Common myeloid progenitor, CD34-positive (primary cell): ENCODE measurements around the gene HDAC9.

Experiments
- CTCF ChIA-PET: fragments of 350-600 bp; sonication (Branson Sonifier 250); formaldehyde crosslinking; loops from one replicate; lab custom pipeline; 2021; ENCODE audit warnings: antibody characterized with exemption; lab: Charles Lee
- POLR2A ChIA-PET: fragments of 350-600 bp; sonication (Branson Sonifier 250); formaldehyde crosslinking; loops from one replicate; lab custom pipeline; 2021; ENCODE audit warnings: antibody characterized with exemption; lab: Charles Lee
- DNase-seq, 3 donors: peaks; one replicate each; pipeline versions ENCODE4 v3.0.0 to v3.0.0-alpha.2; 2013
- H3K27ac ChIP-seq, 2 experiments: 1 replicate in 1 of 2; 2 replicates in 1 of 2; pipeline ENCODE4 v1.7.0; 2013; ENCODE audit warnings: inconsistent platforms in 2 of 2, low read length in 2 of 2, mild to moderate bottlenecking in 2 of 2, low read depth in 1 of 2, moderate library complexity in 1 of 2; ENCODE audit not compliant: severe bottlenecking in 2 of 2, insufficient read depth in 1 of 2, poor library complexity in 1 of 2
- H3K27me3 ChIP-seq, 5 experiments: replicated peaks in 2 of 5; 1 replicate in 3 of 5; 2 replicates in 2 of 5; pipeline versions ENCODE4 v1.6.1 to v1.7.0; 2013; ENCODE audit warnings: low read length in 4 of 5, mild to moderate bottlenecking in 2 of 5, moderate library complexity in 2 of 5, inconsistent platforms in 1 of 5; ENCODE audit not compliant: insufficient read depth in 5 of 5, control insufficient read depth in 4 of 5
- H3K36me3 ChIP-seq, 4 experiments: 1 replicate in 2 of 4; 2 replicates in 2 of 4; pipeline versions ENCODE4 v1.6.1 to v1.7.0; 2013; ENCODE audit warnings: low read length in 3 of 4, control low read depth in 1 of 4, mild to moderate bottlenecking in 1 of 4; ENCODE audit not compliant: control insufficient read depth in 4 of 4, insufficient read depth in 4 of 4
- H3K4me1 ChIP-seq, 4 experiments: 1 replicate in 3 of 4; 2 replicates in 1 of 4; pipeline versions ENCODE4 v1.6.1 to v1.7.1; 2013; ENCODE audit warnings: low read length in 3 of 4, mild to moderate bottlenecking in 3 of 4, control low read depth in 1 of 4, inconsistent platforms in 1 of 4, moderate library complexity in 1 of 4; ENCODE audit not compliant: control insufficient read depth in 4 of 4, insufficient read depth in 4 of 4; ENCODE audit errors: control extremely low read depth in 1 of 4
- H3K4me3 ChIP-seq, 7 experiments: 1 replicate in 4 of 7; 2 replicates in 3 of 7; pipeline versions ENCODE4 v1.5.1 to v1.7.0; 2013; ENCODE audit warnings: mild to moderate bottlenecking in 7 of 7, low read length in 6 of 7, moderate library complexity in 6 of 7, inconsistent platforms in 2 of 7, low read depth in 2 of 7, control low read depth in 1 of 7; ENCODE audit not compliant: insufficient read depth in 4 of 7, control insufficient read depth in 1 of 7; ENCODE audit errors: extremely low read depth in 1 of 7
- H3K9me3 ChIP-seq, 5 experiments: 1 replicate in 4 of 5; 2 replicates in 1 of 5; pipeline versions ENCODE4 v1.6.1 to v1.7.1; 2013; ENCODE audit warnings: low read length in 4 of 5, mild to moderate bottlenecking in 2 of 5, inconsistent platforms in 1 of 5, low read depth in 1 of 5, moderate library complexity in 1 of 5; ENCODE audit not compliant: control insufficient read depth in 4 of 5, insufficient read depth in 2 of 5; ENCODE audit errors: control extremely low read depth in 1 of 5
- WGBS: methylation state at CpG from one replicate; pipeline ENCODE4 v1.1.5; 2013; ENCODE audit not compliant: insufficient coverage; 5-methylcytosine and 5-hydroxymethylcytosine counted together

Gene HDAC9

GRCh38 chr7:18844735-18845134 is 349.2 kb downstream of the HDAC9 start:
- POLR2A ChIA-PET: no interaction called here

GRCh38 chr7:18845700-18846099 is 350.2 kb downstream of the HDAC9 start:
- no peaks in the 10 kb centered on the region for H3K36me3 ChIP-seq
- H3K9me3 ChIP-seq: no peaks in the 10 kb centered on the region
- no peak overlapping the region for H3K4me3 ChIP-seq
- POLR2A ChIA-PET: no interaction called here
- no peaks in the 10 kb centered on the region for H3K27me3 ChIP-seq
- H3K27ac ChIP-seq: no peak overlapping the region
- no peak for DNase-seq
- CTCF ChIA-PET: no interaction called here
- H3K4me1 ChIP-seq: no peaks in the 10 kb centered on the region
- WGBS: 95% methylated on average over 3 of the region's 6 CpGs

More at GRCh38 chr7:18844735-18845134, 349.2 kb downstream of the HDAC9 start:
- Histone ChIP-seq H3K4me1 (no peaks in the 10 kb centered on the region), H3K36me3 (no peaks in the 10 kb centered on the region), H3K27ac (no peak overlapping the region), H3K9me3 (no peaks in the 10 kb centered on the region), H3K27me3 (no peaks in the 10 kb centered on the region), H3K4me3 (no peak overlapping the region)
- CTCF ChIA-PET: no interaction called here
- DNase-seq: no peak
- WGBS: 100% methylated on average over 3 of the region's 5 CpGs

GRCh38 chr7:18846765-18847215 is 351.2 kb downstream of the HDAC9 start:
- 68% methylated on average over 2 of the region's 4 CpGs for WGBS
- H3K27ac ChIP-seq: no peak overlapping the region

GRCh38 chr7:18849130-18849529 is 353.6 kb downstream of the HDAC9 start:
- Histone ChIP-seq H3K27me3 (no peaks in the 10 kb centered on the region), H3K27ac (no peak overlapping the region), H3K9me3 (no peaks in the 10 kb centered on the region), H3K36me3 (no peaks in the 10 kb centered on the region), H3K4me1 (no peaks in the 10 kb centered on the region), H3K4me3 (no peak overlapping the region)
- DNase-seq: no peak
- ChIA-PET POLR2A (no interaction called here), CTCF (no interaction called here)
- WGBS: no CpG with 5 or more reads among the region's 1 CpG

More at GRCh38 chr7:18846765-18847215, 351.2 kb downstream of the HDAC9 start:
- Histone ChIP-seq H3K4me3 (no peak overlapping the region), H3K36me3 (no peaks in the 10 kb centered on the region), H3K9me3 (no peaks in the 10 kb centered on the region), H3K27me3 (no peaks in the 10 kb centered on the region), H3K4me1 (no peaks in the 10 kb centered on the region)
- no peak for DNase-seq
- ChIA-PET CTCF (no interaction called here), POLR2A (no interaction called here)

- no peaks in the 10 kb centered on the region for H3K27me3 ChIP-seq
- H3K36me3 ChIP-seq: no peaks in the 10 kb centered on the region
- 100% methylated on average over 2 of the region's 4 CpGs for WGBS
- ChIA-PET POLR2A (no interaction called here), CTCF (interaction anchor here (0.6 kb wide), 1 partner anchor 498 kb away, joined by 3 read pairs; no protein-coding TSS in a partner anchor)
- H3K27ac ChIP-seq: no peak overlapping the region
- no peaks in the 10 kb centered on the region for H3K9me3 ChIP-seq
- H3K4me1 ChIP-seq: no peaks in the 10 kb centered on the region
- no peak overlapping the region for H3K4me3 ChIP-seq
- DNase-seq: no peak
Observed at GRCh38 chr7:18855796-18856195, 360.2 kb downstream of the HDAC9 start.

- Histone ChIP-seq H3K27ac (no peak overlapping the region), H3K9me3 (no peaks in the 10 kb centered on the region), H3K36me3 (no peaks in the 10 kb centered on the region), H3K27me3 (no peaks in the 10 kb centered on the region), H3K4me3 (no peak overlapping the region), H3K4me1 (no peaks in the 10 kb centered on the region)
- ChIA-PET CTCF (no interaction called here), POLR2A (no interaction called here)
- no peak for DNase-seq
- 100% methylated on average over 1 of the region's 3 CpGs for WGBS
Observed at GRCh38 chr7:18858232-18858631, 362.7 kb downstream of the HDAC9 start.

GRCh38 chr7:18859318-18859717 is 363.8 kb downstream of the HDAC9 start:
- no CpG with 5 or more reads among the region's 1 CpG for WGBS
- CTCF ChIA-PET: interaction anchor here (0.7 kb wide), 2 partner anchors 43 to 157 kb away, joined by 3 to 5 read pairs; no protein-coding TSS in a partner anchor

More at GRCh38 chr7:18859318-18859717, 363.8 kb downstream of the HDAC9 start:
- Histone ChIP-seq H3K27me3 (no peaks in the 10 kb centered on the region), H3K27ac (no peak overlapping the region), H3K9me3 (no peaks in the 10 kb centered on the region), H3K4me3 (no peak overlapping the region), H3K36me3 (no peaks in the 10 kb centered on the region), H3K4me1 (no peaks in the 10 kb centered on the region)
- POLR2A ChIA-PET: no interaction called here
- DNase-seq: no peak
